ENCODE results near the gene ABHD8. TPM values are rescaled to one million over a fixed set of nuclear protein-coding genes. Genes with fewer than 3 reads are reported as not detected.

Gene ABHD8
- total and polyA plus RNA-seq, 3 experiments from 2014 or later: 5.2 to 8.3 (median 6.0) TPM

- Histone ChIP-seq H3K9me3 (ENCODE audit: low read length) (no peaks in the 10 kb centered on the region), H3K4me3 (ENCODE audit: low read length) (no peak overlapping the region), H3K4me1 (ENCODE audit: insufficient read depth, low read length) (peaks cover 17% of the 10 kb centered on the region), H3K27me3 (ENCODE audit: insufficient read depth, low read length, poor library complexity, severe bottlenecking) (no peaks in the 10 kb centered on the region), H3K27ac (ENCODE audit: low read depth, low read length) (no peak overlapping the region), H3K36me3 (ENCODE audit: insufficient read depth, low read length) (peaks cover 20% of the 10 kb centered on the region)
- Mint-ChIP-seq H3K27ac (peak overlapping the region in 5 of 8 donors; percentile 5 to 84 (median 81)), H3K27me3 (peaks cover 0 to 2% of the 10 kb centered on the region in 2 donors), H3K4me1 (peaks cover 29 to 38% (median 32%) of the 10 kb centered on the region in 3 donors), H3K4me3 (peak overlapping the region; percentile 26 to 83 (median 62)), H3K9me3 (no peaks in the 10 kb centered on the region), H3K36me3 (peaks cover 0 to 43% (median 0%) of the 10 kb centered on the region in 3 donors)
- DNase-seq: no peak
- CTCF ChIA-PET: interaction anchor here (1.4 kb wide), 1 partner anchor 35 kb away, joined by 3 read pairs; no protein-coding TSS in a partner anchor
- POLR2A ChIA-PET: no interaction called here
These were observed 8.4 kb upstream of the ABHD8 start for GRCh38 chr19:17311455-17312188.

GRCh38 chr19:17309965-17310461 is 6.8 kb upstream of the ABHD8 start:
- H3K36me3 ChIP-seq (ENCODE audit: insufficient read depth, low read length): peaks cover 13% of the 10 kb centered on the region
- POLR2A ChIA-PET: interaction anchor here (0.9 to 1.2 kb wide), 3 partner anchors 22 to 184 kb away, joined by 3 read pairs; no protein-coding TSS in a partner anchor

GRCh38 chr19:17309198-17309964 is 6.2 kb upstream of the ABHD8 start, which contains the start of gene DDA1:
Gene DDA1, plus strand, starts transcription at chr19:17309563. Its CDS starts 92 bp downstream, at chr19:17309655.
- Histone ChIP-seq H3K27me3 (ENCODE audit: insufficient read depth, low read length, poor library complexity, severe bottlenecking) (no peaks in the 10 kb centered on the region), H3K36me3 (ENCODE audit: insufficient read depth, low read length) (peaks cover 9% of the 10 kb centered on the region), H3K4me1 (ENCODE audit: insufficient read depth, low read length) (peaks cover 26% of the 10 kb centered on the region), H3K9me3 (ENCODE audit: low read length) (no peaks in the 10 kb centered on the region), H3K4me3 (ENCODE audit: low read length) (peak within 1 kb of the TSS; percentile 93), H3K27ac (ENCODE audit: low read depth, low read length) (peak within 1 kb of the TSS; percentile 89)
- peak within 1 kb of the TSS; percentile 87 to 98 (median 96) for H3K27ac Mint-ChIP-seq
- H3K27me3 Mint-ChIP-seq: peaks cover 0 to 2% of the 10 kb centered on the region in 2 donors
- ChIA-PET CTCF (interaction anchor here (1.0 to 2.1 kb wide), 9 partner anchors 11 to 97 kb away, joined by 3 to 13 read pairs (median 4); partner anchors contain the start of gene ANO8), POLR2A (interaction anchor here (0.5 to 1.7 kb wide), 17 partner anchors 17 to 1215 kb away, joined by 3 to 9 read pairs (median 4); partner anchors contain the start of genes ANO8, BABAM1, BST2 and JUND)
- H3K9me3 Mint-ChIP-seq: no peaks in the 10 kb centered on the region
- H3K4me1 Mint-ChIP-seq: peaks cover 42 to 57% (median 47%) of the 10 kb centered on the region in 3 donors
- peak; percentile 98 to 100 (median 99) for DNase-seq
- peaks cover 0 to 33% (median 0%) of the 10 kb centered on the region in 3 donors for H3K36me3 Mint-ChIP-seq
- peak within 1 kb of the TSS; percentile 94 to 99 (median 98) for H3K4me3 Mint-ChIP-seq

More at GRCh38 chr19:17309965-17310461, 6.8 kb upstream of the ABHD8 start:
- CTCF ChIA-PET: interaction anchor here (1.5 to 2.1 kb wide), 4 partner anchors 15 to 36 kb away, joined by 3 to 13 read pairs (median 8); partner anchors contain the start of gene ANO8
- Histone ChIP-seq H3K27me3 (ENCODE audit: insufficient read depth, low read length, poor library complexity, severe bottlenecking) (no peaks in the 10 kb centered on the region), H3K4me1 (ENCODE audit: insufficient read depth, low read length) (peaks cover 25% of the 10 kb centered on the region), H3K9me3 (ENCODE audit: low read length) (no peaks in the 10 kb centered on the region), H3K4me3 (ENCODE audit: low read length) (peak overlapping the region; percentile 93), H3K27ac (ENCODE audit: low read depth, low read length) (peak overlapping the region; percentile 89)
- DNase-seq: no peak
- no peaks in the 10 kb centered on the region for H3K9me3 Mint-ChIP-seq
- H3K36me3 Mint-ChIP-seq: peaks cover 0 to 38% (median 0%) of the 10 kb centered on the region in 3 donors
- peaks cover 38 to 51% (median 41%) of the 10 kb centered on the region in 3 donors for H3K4me1 Mint-ChIP-seq
- H3K27me3 Mint-ChIP-seq: peaks cover 0 to 2% of the 10 kb centered on the region in 2 donors
- peak overlapping the region; percentile 75 to 98 (median 94) for H3K27ac Mint-ChIP-seq
- H3K4me3 Mint-ChIP-seq: peak overlapping the region; percentile 94 to 99 (median 98)

- Histone ChIP-seq H3K27ac (ENCODE audit: low read depth, low read length) (no peak overlapping the region), H3K4me1 (ENCODE audit: insufficient read depth, low read length) (peaks cover 34% of the 10 kb centered on the region), H3K27me3 (ENCODE audit: insufficient read depth, low read length, poor library complexity, severe bottlenecking) (no peaks in the 10 kb centered on the region), H3K4me3 (ENCODE audit: low read length) (no peak overlapping the region), H3K9me3 (ENCODE audit: low read length) (no peaks in the 10 kb centered on the region), H3K36me3 (ENCODE audit: insufficient read depth, low read length) (no peaks in the 10 kb centered on the region)
- Mint-ChIP-seq H3K4me3 (peak overlapping the region; percentile 39 to 86 (median 61)), H3K27ac (peak overlapping the region in 3 of 8 donors; percentile 5 to 88 (median 72)), H3K36me3 (peaks cover 0 to 22% (median 0%) of the 10 kb centered on the region in 3 donors), H3K4me1 (peaks cover 47 to 68% (median 58%) of the 10 kb centered on the region in 3 donors), H3K9me3 (no peaks in the 10 kb centered on the region), H3K27me3 (peaks cover 0 to 2% of the 10 kb centered on the region in 2 donors)
- DNase-seq: no peak
- ChIA-PET CTCF (interaction anchor here (1.6 to 1.8 kb wide), 3 partner anchors 19 to 38 kb away, joined by 4 to 6 read pairs (median 5); no protein-coding TSS in a partner anchor), POLR2A (interaction anchor here (0.6 to 1.7 kb wide), 2 partner anchors 10 to 18 kb away, joined by 3 to 5 read pairs; no protein-coding TSS in a partner anchor)
These were observed 4.7 kb upstream of the ABHD8 start for GRCh38 chr19:17307876-17308377.

- CTCF ChIA-PET: interaction anchor here (0.7 to 1.7 kb wide), 3 partner anchors 22 to 71 kb away, joined by 3 to 6 read pairs (median 3); partner anchors contain the start of gene ANO8
- H3K27me3 Mint-ChIP-seq: peaks cover 0 to 2% of the 10 kb centered on the region in 2 donors
- Histone ChIP-seq H3K27me3 (ENCODE audit: insufficient read depth, low read length, poor library complexity, severe bottlenecking) (no peaks in the 10 kb centered on the region), H3K4me3 (ENCODE audit: low read length) (peak overlapping the region; percentile 92), H3K36me3 (ENCODE audit: insufficient read depth, low read length) (no peaks in the 10 kb centered on the region), H3K9me3 (ENCODE audit: low read length) (no peaks in the 10 kb centered on the region), H3K4me1 (ENCODE audit: insufficient read depth, low read length) (peaks cover 42% of the 10 kb centered on the region), H3K27ac (ENCODE audit: low read depth, low read length) (peak overlapping the region; percentile 79)
- peak overlapping the region in 6 of 8 donors; percentile 72 to 99 (median 84) for H3K27ac Mint-ChIP-seq
- POLR2A ChIA-PET: interaction anchor here (0.8 kb wide), 1 partner anchor 29 kb away, joined by 3 read pairs; the partner anchor contains the start of gene ANO8
- peaks cover 48 to 70% (median 60%) of the 10 kb centered on the region in 3 donors for H3K4me1 Mint-ChIP-seq
- H3K36me3 Mint-ChIP-seq: peaks cover 0 to 13% (median 0%) of the 10 kb centered on the region in 3 donors
- no peaks in the 10 kb centered on the region for H3K9me3 Mint-ChIP-seq
- H3K4me3 Mint-ChIP-seq: peak overlapping the region; percentile 87 to 100 (median 90)
- no peak for DNase-seq
These were observed 3.1 kb upstream of the ABHD8 start for GRCh38 chr19:17306285-17306714.

- no peaks in the 10 kb centered on the region for H3K9me3 ChIP-seq (ENCODE audit: low read length)
- peaks cover 45 to 67% (median 57%) of the 10 kb centered on the region in 3 donors for H3K4me1 Mint-ChIP-seq
- peak within 1 kb of the TSS; percentile 87 to 100 (median 90) for H3K4me3 Mint-ChIP-seq
- peak within 1 kb of the TSS; percentile 79 for H3K27ac ChIP-seq (ENCODE audit: low read depth, low read length)
- peaks cover 0 to 2% of the 10 kb centered on the region in 2 donors for H3K27me3 Mint-ChIP-seq
- peak within 1 kb of the TSS; percentile 79 to 99 (median 90) for H3K27ac Mint-ChIP-seq
- ChIA-PET CTCF (interaction anchor here (0.6 to 1.8 kb wide), 15 partner anchors 9 to 86 kb away, joined by 3 to 11 read pairs (median 4); partner anchors contain the start of genes BABAM1 and OCEL1), POLR2A (interaction anchor here (0.7 to 1.3 kb wide), 4 partner anchors 13 to 162 kb away, joined by 4 to 13 read pairs (median 6); partner anchors contain the start of gene ANO8)
- no peaks in the 10 kb centered on the region for H3K9me3 Mint-ChIP-seq
- peak; percentile 88 to 98 (median 94) for DNase-seq
- H3K4me3 ChIP-seq (ENCODE audit: low read length): peak within 1 kb of the TSS; percentile 92
- H3K36me3 ChIP-seq (ENCODE audit: insufficient read depth, low read length): no peaks in the 10 kb centered on the region
- peaks cover 41% of the 10 kb centered on the region for H3K4me1 ChIP-seq (ENCODE audit: insufficient read depth, low read length)
- peaks cover 0 to 12% (median 0%) of the 10 kb centered on the region in 3 donors for H3K36me3 Mint-ChIP-seq
- no peaks in the 10 kb centered on the region for H3K27me3 ChIP-seq (ENCODE audit: insufficient read depth, low read length, poor library complexity, severe bottlenecking)
These were observed 2.5 kb upstream of the ABHD8 start, which contains the start of gene MRPL34 for GRCh38 chr19:17305517-17306284. Gene MRPL34, plus strand, starts transcription at chr19:17305872. Its CDS starts 21 bp downstream, at chr19:17305893.

Measured in CD8-positive, alpha-beta memory T cell (primary cell).